ENCODE data around the gene GLRX3.
A peak's percentile ranks its signal among the peaks of the same experiment; 100 is the strongest.

The GLRX3 gene

DNA sequence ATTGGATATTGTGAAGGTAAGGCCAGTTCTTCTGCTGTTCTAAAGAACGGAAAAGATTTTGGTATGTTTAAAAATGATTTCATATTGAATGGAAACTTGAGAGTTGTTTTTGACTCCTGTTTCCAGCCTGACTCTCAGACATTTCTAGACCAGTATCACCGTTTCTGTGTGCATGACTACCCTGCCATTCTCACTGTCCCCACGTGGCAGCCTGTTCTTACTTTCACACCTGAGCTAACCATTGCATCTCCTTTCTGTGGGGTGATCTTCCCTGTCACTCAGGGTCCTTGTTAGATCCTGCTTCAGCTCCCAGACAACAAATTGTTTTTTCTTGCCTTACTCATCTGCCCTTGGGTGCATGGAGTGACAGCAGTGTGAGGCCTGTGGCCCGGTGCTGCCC is 38.9 kb downstream of the GLRX3 start:
- TF ChIP-seq, protein P1, sequence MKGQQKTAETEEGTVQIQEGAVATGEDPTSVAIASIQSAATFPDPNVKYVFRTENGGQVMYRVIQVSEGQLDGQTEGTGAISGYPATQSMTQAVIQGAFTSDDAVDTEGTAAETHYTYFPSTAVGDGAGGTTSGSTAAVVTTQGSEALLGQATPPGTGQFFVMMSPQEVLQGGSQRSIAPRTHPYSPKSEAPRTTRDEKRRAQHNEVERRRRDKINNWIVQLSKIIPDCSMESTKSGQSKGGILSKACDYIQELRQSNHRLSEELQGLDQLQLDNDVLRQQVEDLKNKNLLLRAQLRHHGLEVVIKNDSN (IDR thresholded peaks at IDR 0.05) = no peak
- TF ChIP-seq CEBPB (IDR thresholded peaks at IDR 0.05) (no peak), TCF12 (IDR thresholded peaks at IDR 0.05; ENCODE audit: low read depth) (no peak), EP300 (IDR thresholded peaks at IDR 0.05; ENCODE audit: borderline replicate concordance) (no peak), YY1 (IDR thresholded peaks at IDR 0.05; ENCODE audit: low read depth) (no peak), EGR1 (IDR thresholded peaks at IDR 0.05) (no peak), TAF1 (IDR thresholded peaks at IDR 0.05; ENCODE audit: low read depth) (no peak), FOXM1 (IDR thresholded peaks at IDR 0.05; ENCODE audit: borderline replicate concordance, low read depth) (no peak), CREB1 (IDR thresholded peaks at IDR 0.05; ENCODE audit: low read depth) (no peak), ZBTB7A (IDR thresholded peaks at IDR 0.05; ENCODE audit: low read depth) (no peak), NFIC (IDR thresholded peaks at IDR 0.05) (no peak), TEAD4 (IDR thresholded peaks at IDR 0.05) (no peak), RAD21 (IDR thresholded peaks at IDR 0.05; ENCODE audit: low read depth) (no peak)
- TF ChIP-seq, protein P2, sequence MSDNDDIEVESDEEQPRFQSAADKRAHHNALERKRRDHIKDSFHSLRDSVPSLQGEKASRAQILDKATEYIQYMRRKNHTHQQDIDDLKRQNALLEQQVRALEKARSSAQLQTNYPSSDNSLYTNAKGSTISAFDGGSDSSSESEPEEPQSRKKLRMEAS (IDR thresholded peaks at IDR 0.05) = no peak
- TF ChIP-seq, protein P3, sequence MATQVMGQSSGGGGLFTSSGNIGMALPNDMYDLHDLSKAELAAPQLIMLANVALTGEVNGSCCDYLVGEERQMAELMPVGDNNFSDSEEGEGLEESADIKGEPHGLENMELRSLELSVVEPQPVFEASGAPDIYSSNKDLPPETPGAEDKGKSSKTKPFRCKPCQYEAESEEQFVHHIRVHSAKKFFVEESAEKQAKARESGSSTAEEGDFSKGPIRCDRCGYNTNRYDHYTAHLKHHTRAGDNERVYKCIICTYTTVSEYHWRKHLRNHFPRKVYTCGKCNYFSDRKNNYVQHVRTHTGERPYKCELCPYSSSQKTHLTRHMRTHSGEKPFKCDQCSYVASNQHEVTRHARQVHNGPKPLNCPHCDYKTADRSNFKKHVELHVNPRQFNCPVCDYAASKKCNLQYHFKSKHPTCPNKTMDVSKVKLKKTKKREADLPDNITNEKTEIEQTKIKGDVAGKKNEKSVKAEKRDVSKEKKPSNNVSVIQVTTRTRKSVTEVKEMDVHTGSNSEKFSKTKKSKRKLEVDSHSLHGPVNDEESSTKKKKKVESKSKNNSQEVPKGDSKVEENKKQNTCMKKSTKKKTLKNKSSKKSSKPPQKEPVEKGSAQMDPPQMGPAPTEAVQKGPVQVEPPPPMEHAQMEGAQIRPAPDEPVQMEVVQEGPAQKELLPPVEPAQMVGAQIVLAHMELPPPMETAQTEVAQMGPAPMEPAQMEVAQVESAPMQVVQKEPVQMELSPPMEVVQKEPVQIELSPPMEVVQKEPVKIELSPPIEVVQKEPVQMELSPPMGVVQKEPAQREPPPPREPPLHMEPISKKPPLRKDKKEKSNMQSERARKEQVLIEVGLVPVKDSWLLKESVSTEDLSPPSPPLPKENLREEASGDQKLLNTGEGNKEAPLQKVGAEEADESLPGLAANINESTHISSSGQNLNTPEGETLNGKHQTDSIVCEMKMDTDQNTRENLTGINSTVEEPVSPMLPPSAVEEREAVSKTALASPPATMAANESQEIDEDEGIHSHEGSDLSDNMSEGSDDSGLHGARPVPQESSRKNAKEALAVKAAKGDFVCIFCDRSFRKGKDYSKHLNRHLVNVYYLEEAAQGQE (IDR thresholded peaks at IDR 0.05; ENCODE audit: low read depth) = no peak

DNA sequence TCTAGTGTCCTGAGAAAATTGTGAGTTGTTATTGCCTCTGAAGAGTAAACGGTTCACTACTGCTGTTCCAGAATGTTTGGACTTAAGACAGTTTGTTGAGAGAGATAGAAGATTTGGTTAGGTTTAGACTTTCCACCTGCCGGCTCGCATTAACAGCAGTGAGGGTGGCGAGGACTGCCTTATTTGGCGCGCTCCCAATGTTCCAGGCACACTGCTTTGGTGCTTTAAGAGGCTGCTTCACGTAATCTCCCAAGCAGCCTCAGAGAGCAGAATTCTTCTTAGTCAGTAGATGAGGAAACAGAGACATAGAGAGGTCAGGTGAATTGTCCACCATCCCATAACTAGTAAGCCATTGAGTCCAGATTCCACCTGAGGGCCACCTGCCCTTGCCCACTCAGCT is 41.1 kb downstream of the GLRX3 start:
- TF ChIP-seq RAD21 (IDR thresholded peaks at IDR 0.05; ENCODE audit: low read depth) = no peak
- TF ChIP-seq NFIC (IDR thresholded peaks at IDR 0.05) = no peak
- TF ChIP-seq ZBTB7A (IDR thresholded peaks at IDR 0.05; ENCODE audit: low read depth) = no peak
- no peak for TF ChIP-seq TAF1 (IDR thresholded peaks at IDR 0.05; ENCODE audit: low read depth)
- no peak for TF ChIP-seq TCF12 (IDR thresholded peaks at IDR 0.05; ENCODE audit: low read depth)
- no peak for TF ChIP-seq FOXM1 (IDR thresholded peaks at IDR 0.05; ENCODE audit: borderline replicate concordance, low read depth)
- no peak for TF ChIP-seq TEAD4 (IDR thresholded peaks at IDR 0.05)
- TF ChIP-seq EP300 (IDR thresholded peaks at IDR 0.05; ENCODE audit: borderline replicate concordance) = no peak
- TF ChIP-seq, protein P1 (IDR thresholded peaks at IDR 0.05) = no peak
- no peak for TF ChIP-seq CREB1 (IDR thresholded peaks at IDR 0.05; ENCODE audit: low read depth)
- TF ChIP-seq, protein P3 (IDR thresholded peaks at IDR 0.05; ENCODE audit: low read depth) = no peak
- TF ChIP-seq EGR1 (IDR thresholded peaks at IDR 0.05) = no peak
- TF ChIP-seq YY1 (IDR thresholded peaks at IDR 0.05; ENCODE audit: low read depth) = no peak
- TF ChIP-seq, protein P2 (IDR thresholded peaks at IDR 0.05) = no peak
- no peak for TF ChIP-seq CEBPB (IDR thresholded peaks at IDR 0.05)

DNA sequence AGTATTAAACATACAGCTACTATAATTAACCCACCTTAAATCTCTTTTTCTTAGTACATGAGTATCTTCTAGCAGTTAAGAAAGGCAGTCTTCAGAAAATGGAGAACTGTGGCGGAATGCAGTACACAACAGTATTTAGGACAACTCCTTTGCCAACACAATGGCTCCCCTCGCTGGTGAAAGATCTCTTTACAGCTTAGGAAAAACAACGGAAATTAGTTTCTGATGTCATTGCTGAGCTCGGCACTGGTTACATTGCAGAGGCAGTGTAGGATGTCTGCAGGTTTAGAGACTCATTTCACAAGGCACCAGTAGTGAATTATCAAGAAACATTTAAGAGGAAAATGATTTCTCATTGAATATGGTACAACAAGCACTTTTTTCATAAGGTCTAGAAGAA is 43.4 kb downstream of the GLRX3 start:
- TF ChIP-seq EP300 (IDR thresholded peaks at IDR 0.05; ENCODE audit: borderline replicate concordance) (no peak), RAD21 (IDR thresholded peaks at IDR 0.05; ENCODE audit: low read depth) (peak; percentile 61)

DNA sequence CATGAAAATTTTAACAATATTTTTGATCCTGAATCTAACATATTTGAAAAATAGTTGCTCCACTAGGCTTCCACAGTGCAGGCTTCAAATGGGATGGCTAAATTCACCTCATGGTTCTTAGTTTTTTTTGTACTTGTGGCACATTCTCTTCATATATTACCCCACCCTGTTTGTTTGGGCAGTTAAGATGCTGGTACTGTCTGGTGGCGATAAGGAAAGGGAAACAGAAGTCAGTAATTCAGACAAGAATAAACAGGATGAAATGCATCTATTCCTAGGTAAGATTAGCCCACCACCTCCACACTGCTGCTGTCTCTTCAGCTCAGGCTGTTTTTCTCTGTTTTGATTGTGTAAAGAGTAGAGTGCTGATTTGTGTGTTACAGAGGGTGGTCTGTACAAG is 44.2 kb downstream of the GLRX3 start:
- TF ChIP-seq TEAD4 (IDR thresholded peaks at IDR 0.05) (no peak), CEBPB (IDR thresholded peaks at IDR 0.05) (no peak), RAD21 (IDR thresholded peaks at IDR 0.05; ENCODE audit: low read depth) (no peak), FOXM1 (IDR thresholded peaks at IDR 0.05; ENCODE audit: borderline replicate concordance, low read depth) (no peak), EP300 (IDR thresholded peaks at IDR 0.05; ENCODE audit: borderline replicate concordance) (no peak), YY1 (IDR thresholded peaks at IDR 0.05; ENCODE audit: low read depth) (no peak), EGR1 (IDR thresholded peaks at IDR 0.05) (no peak), CREB1 (IDR thresholded peaks at IDR 0.05; ENCODE audit: low read depth) (no peak), TAF1 (IDR thresholded peaks at IDR 0.05; ENCODE audit: low read depth) (no peak)
- TF ChIP-seq, protein P3 (IDR thresholded peaks at IDR 0.05; ENCODE audit: low read depth) = no peak
- TF ChIP-seq, protein P2 (IDR thresholded peaks at IDR 0.05) = no peak

Data from Ishikawa (cell line).